ENCODE data around the gene CLDN14.

DNA sequence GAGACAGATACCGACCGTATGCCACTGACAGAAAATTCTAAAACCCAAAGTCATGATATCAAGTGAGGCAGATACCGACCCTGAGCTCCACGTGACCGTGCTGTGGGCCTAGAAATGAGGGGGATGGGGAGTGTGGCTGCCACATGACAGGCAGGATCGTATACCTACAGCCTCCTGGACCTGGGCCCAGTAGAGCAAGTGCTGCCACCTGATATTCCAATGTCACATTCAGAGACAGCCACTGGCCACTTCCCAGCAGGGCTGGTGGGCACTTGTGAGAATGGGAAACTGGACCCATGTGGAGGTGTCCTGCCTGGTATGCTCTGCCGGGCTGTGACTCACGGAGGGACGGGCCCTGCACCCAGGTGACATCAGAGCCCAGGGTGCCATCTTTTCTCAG is 44.6 kb upstream of the CLDN14 start:
- TF ChIP-seq, protein P1, sequence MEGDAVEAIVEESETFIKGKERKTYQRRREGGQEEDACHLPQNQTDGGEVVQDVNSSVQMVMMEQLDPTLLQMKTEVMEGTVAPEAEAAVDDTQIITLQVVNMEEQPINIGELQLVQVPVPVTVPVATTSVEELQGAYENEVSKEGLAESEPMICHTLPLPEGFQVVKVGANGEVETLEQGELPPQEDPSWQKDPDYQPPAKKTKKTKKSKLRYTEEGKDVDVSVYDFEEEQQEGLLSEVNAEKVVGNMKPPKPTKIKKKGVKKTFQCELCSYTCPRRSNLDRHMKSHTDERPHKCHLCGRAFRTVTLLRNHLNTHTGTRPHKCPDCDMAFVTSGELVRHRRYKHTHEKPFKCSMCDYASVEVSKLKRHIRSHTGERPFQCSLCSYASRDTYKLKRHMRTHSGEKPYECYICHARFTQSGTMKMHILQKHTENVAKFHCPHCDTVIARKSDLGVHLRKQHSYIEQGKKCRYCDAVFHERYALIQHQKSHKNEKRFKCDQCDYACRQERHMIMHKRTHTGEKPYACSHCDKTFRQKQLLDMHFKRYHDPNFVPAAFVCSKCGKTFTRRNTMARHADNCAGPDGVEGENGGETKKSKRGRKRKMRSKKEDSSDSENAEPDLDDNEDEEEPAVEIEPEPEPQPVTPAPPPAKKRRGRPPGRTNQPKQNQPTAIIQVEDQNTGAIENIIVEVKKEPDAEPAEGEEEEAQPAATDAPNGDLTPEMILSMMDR (IDR thresholded peaks at IDR 0.05; ENCODE audit: low read length) = no peak
- TF ChIP-seq EZH2 (optimal IDR thresholded peaks at IDR 0.05; ENCODE audit: low read depth, low read length) (no peak), EZH2phosphoT487 (IDR thresholded peaks at IDR 0.05; ENCODE audit: low read length) (no peak)
